ENCODE measurements around the gene ARL5A. TPM values are rescaled to one million over a fixed set of nuclear protein-coding genes. Genes with fewer than 3 reads are reported as not detected.

The ARL5A gene
- polyA plus RNA-seq, 2 of the 4 experiments (the other 2 are of a cell fraction): 28.4 to 29.5 TPM

GRCh38 chr2:151781642-151782041 lies 46.6 kb downstream of the ARL5A start:
- TF ChIP-seq, protein P1, sequence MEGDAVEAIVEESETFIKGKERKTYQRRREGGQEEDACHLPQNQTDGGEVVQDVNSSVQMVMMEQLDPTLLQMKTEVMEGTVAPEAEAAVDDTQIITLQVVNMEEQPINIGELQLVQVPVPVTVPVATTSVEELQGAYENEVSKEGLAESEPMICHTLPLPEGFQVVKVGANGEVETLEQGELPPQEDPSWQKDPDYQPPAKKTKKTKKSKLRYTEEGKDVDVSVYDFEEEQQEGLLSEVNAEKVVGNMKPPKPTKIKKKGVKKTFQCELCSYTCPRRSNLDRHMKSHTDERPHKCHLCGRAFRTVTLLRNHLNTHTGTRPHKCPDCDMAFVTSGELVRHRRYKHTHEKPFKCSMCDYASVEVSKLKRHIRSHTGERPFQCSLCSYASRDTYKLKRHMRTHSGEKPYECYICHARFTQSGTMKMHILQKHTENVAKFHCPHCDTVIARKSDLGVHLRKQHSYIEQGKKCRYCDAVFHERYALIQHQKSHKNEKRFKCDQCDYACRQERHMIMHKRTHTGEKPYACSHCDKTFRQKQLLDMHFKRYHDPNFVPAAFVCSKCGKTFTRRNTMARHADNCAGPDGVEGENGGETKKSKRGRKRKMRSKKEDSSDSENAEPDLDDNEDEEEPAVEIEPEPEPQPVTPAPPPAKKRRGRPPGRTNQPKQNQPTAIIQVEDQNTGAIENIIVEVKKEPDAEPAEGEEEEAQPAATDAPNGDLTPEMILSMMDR (IDR thresholded peaks at IDR 0.05): no peak
- TF ChIP-seq HEYL (CRISPR knock-in tag; IDR thresholded peaks at IDR 0.05): no peak
- TF ChIP-seq, protein P2, sequence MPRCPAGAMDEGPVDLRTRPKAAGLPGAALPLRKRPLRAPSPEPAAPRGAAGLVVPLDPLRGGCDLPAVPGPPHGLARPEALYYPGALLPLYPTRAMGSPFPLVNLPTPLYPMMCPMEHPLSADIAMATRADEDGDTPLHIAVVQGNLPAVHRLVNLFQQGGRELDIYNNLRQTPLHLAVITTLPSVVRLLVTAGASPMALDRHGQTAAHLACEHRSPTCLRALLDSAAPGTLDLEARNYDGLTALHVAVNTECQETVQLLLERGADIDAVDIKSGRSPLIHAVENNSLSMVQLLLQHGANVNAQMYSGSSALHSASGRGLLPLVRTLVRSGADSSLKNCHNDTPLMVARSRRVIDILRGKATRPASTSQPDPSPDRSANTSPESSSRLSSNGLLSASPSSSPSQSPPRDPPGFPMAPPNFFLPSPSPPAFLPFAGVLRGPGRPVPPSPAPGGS (IDR thresholded peaks at IDR 0.05): no peak
- TF ChIP-seq NPAS2 (CRISPR knock-in tag; IDR thresholded peaks at IDR 0.05; ENCODE audit: borderline replicate concordance): no peak
- no peak for TF ChIP-seq POLR2AphosphoS2 (conservative IDR thresholded peaks at IDR 0.05; ENCODE audit: low read length)
- TF ChIP-seq ZFP36 (IDR thresholded peaks at IDR 0.05; ENCODE audit: borderline replicate concordance, partially characterized antibody): no peak
- WGBS (ENCODE audit: missing lambda C conversion rate): 84% methylated on average over 4 of the region's 4 CpGs
- POLR2A ChIA-PET: no interaction called here
- FAIRE-seq: no peak
- ATAC-seq: no peak
- H3K27ac ChIP-seq: no peak overlapping the region
- H3K9me3 ChIP-seq: no peaks in the 10 kb centered on the region
- H3K4me2 ChIP-seq: no peak overlapping the region
- no peaks in the 10 kb centered on the region for H3K4me1 ChIP-seq
- CTCF ChIA-PET: no interaction called here
- H3K4me3 ChIP-seq: no peak overlapping the region
- DNase-seq (ENCODE audit: low read depth in 1 of 2, low spot score in 1 of 2): no peak

GRCh38 chr2:151780938-151781337 lies 47.3 kb downstream of the ARL5A start:
- no peak for DNase-seq (ENCODE audit: low read depth in 1 of 2, low spot score in 1 of 2)
- Histone ChIP-seq H3K27ac (no peak overlapping the region), H3K4me3 (no peak overlapping the region), H3K4me1 (no peaks in the 10 kb centered on the region), H3K9me3 (no peaks in the 10 kb centered on the region), H3K4me2 (no peak overlapping the region)
- no peak for FAIRE-seq
- ChIA-PET POLR2A (no interaction called here), CTCF (no interaction called here)
- no peak for ATAC-seq
- TF ChIP-seq PBX3 (IDR thresholded peaks at IDR 0.05) (no peak), CHD4 (IDR thresholded peaks at IDR 0.05; ENCODE audit: borderline replicate concordance) (no peak), POLR2AphosphoS2 (conservative IDR thresholded peaks at IDR 0.05; ENCODE audit: low read length) (no peak), HOXB5 (CRISPR knock-in tag; IDR thresholded peaks at IDR 0.05) (no peak), CBX2 (IDR thresholded peaks at IDR 0.05; ENCODE audit: borderline replicate concordance, low read depth) (no peak), RAD21 (conservative IDR thresholded peaks at IDR 0.05 in 1 of 2, IDR thresholded peaks at IDR 0.05 in 1 of 2) (no peak), EHF (CRISPR knock-in tag; IDR thresholded peaks at IDR 0.05) (no peak), JUN (IDR thresholded peaks at IDR 0.05) (no peak), GATA3 (IDR thresholded peaks at IDR 0.05; ENCODE audit: borderline replicate concordance) (no peak), FOSL2 (IDR thresholded peaks at IDR 0.05) (no peak), FOSL2 (CRISPR knock-in tag; IDR thresholded peaks at IDR 0.05) (no peak), NR3C1 (IDR thresholded peaks at IDR 0.05) (no peak)
- TF ChIP-seq, protein P3, sequence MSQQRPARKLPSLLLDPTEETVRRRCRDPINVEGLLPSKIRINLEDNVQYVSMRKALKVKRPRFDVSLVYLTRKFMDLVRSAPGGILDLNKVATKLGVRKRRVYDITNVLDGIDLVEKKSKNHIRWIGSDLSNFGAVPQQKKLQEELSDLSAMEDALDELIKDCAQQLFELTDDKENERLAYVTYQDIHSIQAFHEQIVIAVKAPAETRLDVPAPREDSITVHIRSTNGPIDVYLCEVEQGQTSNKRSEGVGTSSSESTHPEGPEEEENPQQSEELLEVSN (IDR thresholded peaks at IDR 0.05; ENCODE audit: borderline replicate concordance, low read depth): no peak
- TF ChIP-seq, protein P4, sequence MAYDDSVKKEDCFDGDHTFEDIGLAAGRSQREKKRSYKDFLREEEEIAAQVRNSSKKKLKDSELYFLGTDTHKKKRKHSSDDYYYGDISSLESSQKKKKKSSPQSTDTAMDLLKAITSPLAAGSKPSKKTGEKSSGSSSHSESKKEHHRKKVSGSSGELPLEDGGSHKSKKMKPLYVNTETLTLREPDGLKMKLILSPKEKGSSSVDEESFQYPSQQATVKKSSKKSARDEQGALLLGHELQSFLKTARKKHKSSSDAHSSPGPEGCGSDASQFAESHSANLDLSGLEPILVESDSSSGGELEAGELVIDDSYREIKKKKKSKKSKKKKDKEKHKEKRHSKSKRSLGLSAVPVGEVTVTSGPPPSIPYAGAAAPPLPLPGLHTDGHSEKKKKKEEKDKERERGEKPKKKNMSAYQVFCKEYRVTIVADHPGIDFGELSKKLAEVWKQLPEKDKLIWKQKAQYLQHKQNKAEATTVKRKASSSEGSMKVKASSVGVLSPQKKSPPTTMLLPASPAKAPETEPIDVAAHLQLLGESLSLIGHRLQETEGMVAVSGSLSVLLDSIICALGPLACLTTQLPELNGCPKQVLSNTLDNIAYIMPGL (CRISPR knock-in tag; IDR thresholded peaks at IDR 0.05; ENCODE audit: borderline replicate concordance): no peak
- TF ChIP-seq, protein P5, sequence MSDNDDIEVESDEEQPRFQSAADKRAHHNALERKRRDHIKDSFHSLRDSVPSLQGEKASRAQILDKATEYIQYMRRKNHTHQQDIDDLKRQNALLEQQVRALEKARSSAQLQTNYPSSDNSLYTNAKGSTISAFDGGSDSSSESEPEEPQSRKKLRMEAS (IDR thresholded peaks at IDR 0.05): no peak
- TF ChIP-seq, protein P6, sequence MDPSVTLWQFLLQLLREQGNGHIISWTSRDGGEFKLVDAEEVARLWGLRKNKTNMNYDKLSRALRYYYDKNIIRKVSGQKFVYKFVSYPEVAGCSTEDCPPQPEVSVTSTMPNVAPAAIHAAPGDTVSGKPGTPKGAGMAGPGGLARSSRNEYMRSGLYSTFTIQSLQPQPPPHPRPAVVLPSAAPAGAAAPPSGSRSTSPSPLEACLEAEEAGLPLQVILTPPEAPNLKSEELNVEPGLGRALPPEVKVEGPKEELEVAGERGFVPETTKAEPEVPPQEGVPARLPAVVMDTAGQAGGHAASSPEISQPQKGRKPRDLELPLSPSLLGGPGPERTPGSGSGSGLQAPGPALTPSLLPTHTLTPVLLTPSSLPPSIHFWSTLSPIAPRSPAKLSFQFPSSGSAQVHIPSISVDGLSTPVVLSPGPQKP (IDR thresholded peaks at IDR 0.05; ENCODE audit: low read depth, low read length): no peak

All from A549 (cell line).